Urothelium cell line (cell line): ENCODE data around the gene GOSR1.
"Not testable (repeated sequence)": the region's sequence is repeated elsewhere in the genome, so short reads cannot be mapped to it uniquely, and the experiment has no call there.

ENCODE experiments used
- DNase-seq: peaks from one replicate; pipeline ENCODE4 v3.0.0; 2011; ENCODE audit warnings: low spot score, mixed read lengths
- FAIRE-seq: peaks from 2 replicates; lab custom pipeline; 2011; peaks lifted over from hg19 to GRCh38; lab: Jason Lieb, UNC

GOSR1 gene

GRCh38 chr17:30572651-30573554 lies 95.7 kb downstream of the GOSR1 start:
- FAIRE-seq, DNase-seq: not testable (repeated sequence)

DNA sequence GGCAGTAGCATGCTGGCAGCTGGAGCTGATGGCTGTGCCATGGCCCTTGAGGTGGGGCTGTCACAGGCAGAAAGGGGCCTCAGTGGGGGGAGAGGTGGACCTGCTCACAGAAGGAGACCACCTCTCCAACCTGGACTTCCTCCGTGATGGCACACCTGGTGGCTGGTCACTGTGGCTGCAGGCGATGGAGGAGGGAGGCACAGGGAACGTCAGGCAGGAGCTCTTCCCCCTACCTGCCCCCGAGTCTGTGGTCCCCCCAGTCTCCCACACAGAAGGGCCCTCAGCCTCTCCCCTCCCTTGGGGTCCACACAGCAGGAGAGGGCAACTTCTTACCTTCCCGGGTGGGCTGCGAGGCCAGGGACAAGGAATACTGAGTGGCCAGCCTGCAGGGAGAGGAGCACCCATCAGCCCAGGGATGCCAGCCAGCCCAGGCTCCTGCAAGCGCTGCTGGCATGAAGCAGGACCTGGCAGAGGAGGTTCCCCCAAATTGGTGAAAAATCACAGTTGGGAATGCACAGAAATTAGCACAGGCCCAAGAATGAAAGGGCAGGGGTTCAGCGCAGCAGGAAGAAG lies 96.5 kb downstream of the GOSR1 start:
- no peak for FAIRE-seq
- DNase-seq: no peak

DNA sequence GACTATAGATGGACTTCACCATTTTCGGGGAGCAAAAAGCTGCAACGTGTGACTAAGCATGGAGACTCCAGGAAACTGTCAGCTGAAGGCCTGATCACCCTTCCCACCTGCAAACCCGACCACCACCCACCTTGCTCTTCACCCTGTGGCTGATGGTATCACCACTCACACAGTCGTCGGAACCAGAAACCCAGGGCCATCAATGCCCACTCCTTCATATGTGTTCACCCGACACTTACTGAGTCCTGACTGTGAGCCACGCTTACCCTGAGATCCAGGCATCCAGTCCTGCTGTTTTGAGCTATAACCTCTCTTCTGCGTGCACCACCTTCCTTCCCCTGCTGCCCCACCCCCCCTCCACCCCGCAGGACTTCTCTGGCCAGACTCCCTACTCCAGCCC lies 97.1 kb downstream of the GOSR1 start:
- not testable (repeated sequence) for DNase-seq, FAIRE-seq

DNA sequence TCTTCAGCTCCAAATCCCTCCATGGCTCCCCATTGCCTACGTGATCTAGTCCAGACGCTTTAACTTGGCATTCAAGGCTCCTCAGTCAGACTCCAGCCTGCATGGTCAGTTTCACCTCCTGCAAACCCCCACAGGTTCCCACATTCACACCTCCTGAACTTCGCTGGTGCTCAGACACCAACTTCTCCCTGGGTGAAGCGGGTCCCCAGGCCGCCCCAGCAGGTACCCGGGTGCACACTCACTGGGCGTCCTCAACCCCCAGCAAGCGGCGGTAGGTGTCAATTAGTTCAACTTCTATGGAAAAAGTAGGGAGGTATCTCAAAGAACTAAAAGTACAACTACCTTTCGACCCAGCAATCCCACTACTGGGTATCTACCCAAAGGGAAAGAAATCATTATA lies 97.6 kb downstream of the GOSR1 start:
- FAIRE-seq, DNase-seq: not testable (repeated sequence)

DNA sequence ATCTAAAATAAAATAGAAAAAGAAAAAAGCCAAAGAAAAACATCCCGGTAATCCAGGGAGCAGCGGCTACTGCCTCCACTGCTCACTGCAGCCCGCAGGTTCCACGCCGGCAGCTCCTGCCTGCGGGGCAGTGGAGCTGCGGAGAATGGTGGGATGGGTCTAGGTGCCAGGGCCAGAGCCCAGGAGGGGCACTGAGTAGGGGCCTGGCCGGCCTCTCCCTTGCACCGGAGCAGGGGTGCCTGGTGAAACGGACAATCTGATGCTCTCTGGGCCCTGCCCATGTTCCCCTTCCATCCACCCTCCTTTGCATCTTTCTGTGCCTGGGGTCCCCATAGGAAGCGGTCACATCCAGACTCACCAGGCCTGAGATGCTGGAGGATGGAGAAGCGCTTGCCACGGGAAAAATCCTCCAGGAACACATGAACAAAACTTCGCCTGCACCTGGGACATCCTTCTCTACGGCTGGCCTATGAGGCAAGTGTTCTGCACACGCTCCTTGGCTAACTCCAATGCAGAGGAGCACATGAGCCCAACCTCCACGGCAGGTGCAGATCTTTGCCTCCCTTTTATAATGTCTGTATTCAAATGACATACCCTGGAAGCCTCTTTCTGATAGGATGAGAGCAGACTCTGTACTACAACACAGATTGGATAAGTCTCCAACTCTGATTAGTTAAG lies 98.6 kb downstream of the GOSR1 start:
- DNase-seq, FAIRE-seq: not testable (repeated sequence)

DNA sequence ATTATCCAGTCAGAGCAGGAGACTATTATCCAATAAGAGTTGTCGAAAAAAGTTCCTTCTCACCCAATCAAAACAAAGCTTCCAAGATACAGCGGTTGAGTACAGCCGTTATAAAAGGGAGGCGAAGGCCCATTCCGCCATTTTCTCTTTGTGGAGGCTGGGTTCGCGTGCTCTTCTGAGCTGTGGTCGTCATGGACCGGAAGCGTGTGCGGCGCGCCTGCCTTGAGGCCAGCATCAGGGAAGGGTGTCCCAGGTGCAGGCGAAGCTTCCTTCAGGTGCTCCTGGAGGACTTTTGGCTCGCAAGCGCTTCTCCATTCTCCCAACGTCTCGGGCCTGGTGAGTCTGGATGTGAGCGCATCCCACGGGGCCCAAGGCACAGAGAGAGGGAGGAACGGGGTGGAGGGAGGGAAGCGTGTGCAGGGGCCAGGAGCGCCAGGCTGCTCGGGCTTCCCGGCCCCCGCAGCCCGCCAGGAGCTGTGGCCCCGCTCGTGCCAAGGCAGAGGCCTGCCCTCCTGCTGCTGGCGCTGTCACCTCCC lies 99.2 kb downstream of the GOSR1 start:
- FAIRE-seq: no peak
- no peak for DNase-seq
